HG03575 (cell line): ENCODE results near the gene RAP1GAP.

Experiments used
- ATAC-seq: cut with Tn5 transposase; IDR thresholded peaks from one replicate; pipeline ENCODE4 v1.9.1; 2021; ENCODE audit not compliant: unreplicated experiment, insufficient number of reproducible peaks, low FRiP score; ENCODE audit errors: extremely low read depth

RAP1GAP gene

GRCh38 chr1:21584096-21584495 is 85.1 kb downstream of the RAP1GAP start:
- ATAC-seq: no peak

- no peak for ATAC-seq
These were observed 89.4 kb downstream of the RAP1GAP start for GRCh38 chr1:21579791-21580190.

DNA sequence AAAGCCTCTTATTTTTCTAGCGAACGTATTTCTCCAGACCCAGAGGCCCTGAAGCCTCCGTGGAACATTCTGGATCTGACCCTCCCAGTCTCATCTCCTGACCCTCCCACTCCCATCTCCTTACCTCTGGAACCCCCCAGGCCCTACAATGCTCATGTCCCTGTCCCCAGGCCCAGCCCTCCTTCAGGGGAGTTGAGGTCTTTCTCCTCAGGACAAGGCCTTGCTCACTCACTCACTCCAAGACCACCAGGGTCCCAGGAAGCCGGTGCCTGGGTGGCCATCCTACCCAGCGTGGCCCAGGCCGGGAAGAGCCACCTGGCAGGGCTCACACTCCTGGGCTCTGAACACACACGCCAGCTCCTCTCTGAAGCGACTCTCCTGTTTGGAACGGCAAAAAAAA is 91.2 kb downstream of the RAP1GAP start:
- ATAC-seq: no peak

- no peak for ATAC-seq
These were observed 91.8 kb downstream of the RAP1GAP start for GRCh38 chr1:21577324-21577723.

- no peak for ATAC-seq
These were observed 92.4 kb downstream of the RAP1GAP start for GRCh38 chr1:21576798-21577187.

GRCh38 chr1:21576031-21576797 is 92.9 kb downstream of the RAP1GAP start:
- no peak for ATAC-seq

GRCh38 chr1:21575351-21575942 is 93.7 kb downstream of the RAP1GAP start:
- no peak for ATAC-seq

- ATAC-seq: no peak
These were observed 94.5 kb downstream of the RAP1GAP start for GRCh38 chr1:21574466-21575151.

- ATAC-seq: no peak
These were observed 95.1 kb downstream of the RAP1GAP start for GRCh38 chr1:21573971-21574465.

- ATAC-seq: no peak
These were observed 95.7 kb downstream of the RAP1GAP start for GRCh38 chr1:21573475-21573874.

DNA sequence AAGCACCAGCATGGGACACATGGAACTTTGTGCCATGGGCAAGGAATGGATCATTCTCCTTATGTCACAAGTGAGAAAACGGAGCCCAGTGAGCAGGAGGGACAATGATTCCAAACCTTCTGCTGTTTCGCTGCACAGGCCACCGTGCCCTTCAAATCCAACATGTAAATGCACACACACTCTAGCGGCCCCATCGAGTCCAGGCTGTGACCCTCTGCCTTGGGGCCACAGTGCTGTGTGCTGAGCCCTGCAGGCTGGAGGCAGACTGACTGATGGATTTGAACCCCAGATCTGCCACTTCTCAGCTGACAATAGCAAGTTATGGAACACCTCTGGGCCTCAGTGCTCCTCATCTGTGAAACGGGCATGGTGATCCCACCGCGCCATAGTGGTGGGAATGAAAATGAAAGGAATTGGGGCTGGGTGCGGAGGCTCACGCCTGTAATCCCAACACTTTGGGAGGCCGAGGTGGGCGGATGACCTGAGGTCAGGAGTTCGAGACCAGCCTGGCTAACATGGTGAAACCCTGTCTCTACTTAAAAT is 96.4 kb downstream of the RAP1GAP start:
- ATAC-seq: no peak

DNA sequence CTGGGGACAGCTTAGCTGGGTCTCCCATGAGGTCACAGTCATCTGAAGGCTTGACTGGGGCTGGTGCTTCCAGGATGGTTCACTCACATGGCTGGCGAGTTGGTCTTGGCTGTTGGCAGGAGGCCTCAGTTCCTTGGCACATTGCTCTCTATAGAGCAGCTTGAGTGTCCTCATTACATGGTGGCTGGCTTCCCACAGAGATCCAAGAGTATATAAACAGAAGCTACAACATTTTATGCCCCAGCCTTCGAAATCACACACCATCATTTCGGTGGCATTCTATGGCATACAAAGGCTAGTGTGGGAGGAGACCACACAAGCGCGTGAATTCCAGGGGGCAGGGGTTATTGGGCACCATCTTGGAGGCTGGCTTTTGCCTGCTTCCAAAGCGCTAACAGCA is 96.9 kb downstream of the RAP1GAP start:
- ATAC-seq: no peak

DNA sequence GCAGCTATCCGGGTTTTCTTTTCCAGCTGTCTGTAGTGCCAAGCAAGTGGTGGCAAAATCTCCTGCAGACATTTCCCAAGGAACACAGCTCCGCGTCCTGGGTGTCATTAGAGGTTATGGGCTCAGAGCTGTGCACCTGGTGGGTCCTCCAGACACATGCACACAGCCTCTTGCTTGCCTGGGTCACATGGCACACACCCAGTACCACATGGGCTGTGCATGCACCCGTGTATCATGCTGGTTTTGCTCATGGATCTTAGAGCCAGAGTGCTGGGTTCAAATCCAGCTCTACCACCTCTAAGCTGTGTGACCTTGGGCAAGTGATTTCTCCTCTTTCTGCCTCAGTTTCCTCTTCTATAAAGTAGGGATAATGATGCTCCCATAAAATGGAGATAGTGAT is 98.3 kb downstream of the RAP1GAP start:
- no peak for ATAC-seq

GRCh38 chr1:21570528-21570875 is 98.7 kb downstream of the RAP1GAP start:
- ATAC-seq: no peak

DNA sequence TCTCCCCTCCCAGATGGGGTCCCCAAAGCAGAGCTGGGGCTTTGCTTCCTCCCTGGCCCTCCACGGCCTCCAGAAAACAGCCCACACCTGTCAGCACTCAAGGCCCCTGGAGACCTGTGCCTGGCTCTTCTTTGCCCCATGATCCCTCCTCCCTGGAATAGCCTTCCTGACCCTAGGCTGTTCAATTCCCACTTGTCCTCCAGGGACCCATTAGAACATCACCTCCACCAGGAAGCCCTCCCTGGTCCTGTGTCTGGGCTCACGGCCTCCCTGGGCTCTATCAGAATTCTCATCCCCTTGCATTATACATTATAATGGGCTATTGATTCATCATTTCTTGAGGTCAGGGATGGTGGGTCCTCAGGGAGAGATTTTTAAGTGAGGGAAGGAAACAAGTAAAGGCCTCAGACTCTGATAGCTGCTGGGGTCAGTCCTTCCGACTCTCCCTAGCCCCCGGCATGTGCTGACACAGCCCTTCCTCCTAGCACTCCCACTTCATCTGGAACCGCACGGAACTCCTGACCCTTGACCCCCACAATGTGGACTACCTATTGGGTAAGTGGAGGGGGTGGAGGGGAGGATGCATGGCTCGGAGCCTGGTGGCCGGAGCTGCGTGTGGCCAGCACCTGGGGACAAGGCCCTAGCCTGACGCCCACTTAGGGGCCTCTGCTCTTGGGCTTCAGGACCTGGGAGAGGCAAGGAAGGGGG is 99.2 kb downstream of the RAP1GAP start:
- no peak for ATAC-seq

DNA sequence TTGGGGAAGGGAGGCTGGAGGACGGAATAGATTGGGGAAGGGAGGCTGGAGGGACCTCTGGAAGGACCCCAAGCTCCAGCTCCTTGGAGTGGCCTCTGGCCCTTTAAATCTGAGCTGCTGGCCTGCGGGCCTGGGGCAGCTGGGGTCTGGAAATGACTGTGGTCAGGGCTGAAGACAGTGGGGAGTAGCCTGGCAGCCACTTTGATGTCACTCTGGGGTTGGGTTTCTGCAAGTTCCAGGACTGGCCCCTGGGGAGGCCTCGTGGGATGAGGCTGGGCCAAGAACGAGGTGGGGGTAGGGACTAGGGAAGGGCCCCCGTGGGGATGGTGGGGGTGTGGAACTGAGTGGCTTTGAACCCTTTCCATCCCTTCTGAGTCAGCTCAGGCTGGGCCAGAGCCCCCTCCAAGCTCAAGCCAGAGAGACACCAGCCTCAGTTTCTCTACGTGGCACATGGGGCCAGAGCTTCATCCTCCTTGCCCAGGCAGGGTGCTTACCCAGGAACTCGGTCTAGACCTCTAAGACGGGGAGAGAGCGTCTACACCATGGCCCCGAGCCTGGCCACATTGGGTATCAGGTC is 100.3 kb downstream of the RAP1GAP start:
- ATAC-seq: no peak

DNA sequence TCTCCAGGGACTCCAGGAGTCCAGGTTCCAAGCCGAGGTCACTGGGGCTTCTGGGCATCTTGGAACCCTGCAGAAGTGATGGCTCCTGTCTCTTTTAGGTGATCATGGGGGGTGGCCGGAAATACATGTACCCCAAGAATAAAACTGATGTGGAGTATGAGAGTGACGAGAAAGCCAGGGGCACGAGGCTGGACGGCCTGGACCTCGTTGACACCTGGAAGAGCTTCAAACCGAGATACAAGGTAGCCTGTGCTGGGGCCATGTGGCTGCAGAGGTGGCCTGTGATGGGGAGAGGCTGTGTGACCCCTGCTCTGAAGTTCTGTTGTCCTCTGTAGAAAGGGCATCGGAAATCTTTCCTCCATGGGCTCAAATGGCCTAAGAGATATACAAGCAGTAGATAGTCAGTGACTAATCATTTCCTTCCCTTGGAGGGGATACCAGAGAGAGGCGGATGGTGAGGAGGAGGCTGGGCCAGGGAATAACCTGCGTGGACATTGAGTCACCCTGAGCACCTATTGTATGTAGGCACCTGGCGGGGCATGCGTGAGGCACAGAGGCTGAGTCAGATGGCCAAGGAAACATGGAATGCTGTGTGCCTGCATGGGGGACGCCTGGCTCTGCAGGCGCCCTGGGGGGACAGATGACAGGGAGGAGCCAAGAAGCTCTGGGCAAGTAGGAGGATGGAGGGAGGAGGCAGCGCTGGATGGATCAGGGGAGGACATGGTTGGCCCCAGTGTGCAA is 101.0 kb downstream of the RAP1GAP start:
- no peak for ATAC-seq

GRCh38 chr1:21567241-21568005 is 101.7 kb downstream of the RAP1GAP start:
- no peak for ATAC-seq
